Esophagus muscularis mucosa (tissue), 4 donors: ENCODE data around the gene ROBO2. TPM values are rescaled to one million over a fixed set of nuclear protein-coding genes. Genes with fewer than 3 reads are reported as not detected.

Experiments used
- DNase-seq: peaks from one replicate; pipeline ENCODE4 v3.0.0-alpha.2; 2017; ENCODE audit errors: extremely low spot score
- H3K27ac ChIP-seq, 4 donors: fragments of 200-600 bp; sonication (generic); replicated peaks in 1 of 4; 1 replicate in 3 of 4; 2 replicates in 1 of 4; pipeline ENCODE4 v1.5.1; 2016 to 2019; ENCODE audit warnings: mild to moderate bottlenecking in 1 of 4
- H3K27me3 ChIP-seq, 4 donors: fragments of 200-600 bp; sonication (generic); one replicate each; pipeline versions ENCODE4 v1.5.1 to v1.6.0; 2016 to 2019
- H3K36me3 ChIP-seq, 4 donors: fragments of 200-600 bp; sonication (generic); one replicate each; pipeline ENCODE4 v1.5.1; 2016 to 2019
- H3K4me1 ChIP-seq, 4 donors: fragments of 200-600 bp; sonication (generic); one replicate each; pipeline ENCODE4 v1.5.1; 2016 to 2019
- H3K4me3 ChIP-seq, 4 donors: fragments of 200-600 bp; sonication (generic); 1 replicate in 2 of 4; 2 replicates in 2 of 4; pipeline ENCODE4 v1.5.1; 2016 to 2019; ENCODE audit warnings: mild to moderate bottlenecking in 4 of 4, moderate library complexity in 1 of 4
- H3K9me3 ChIP-seq, 4 donors: fragments of 200-600 bp; sonication (generic); 1 replicate in 3 of 4; 2 replicates in 1 of 4; pipeline ENCODE4 v1.5.1; 2016 to 2019
- EP300 ChIP-seq: sonication (generic); formaldehyde crosslinking; IDR thresholded peaks from one replicate; pipeline ENCODE4 v1.6.1; 2017; ENCODE audit warnings: antibody characterized with exemption
- POLR2A ChIP-seq: fragments of 450-650 bp; IDR thresholded peaks from one replicate; pipeline ENCODE4 v1.6.1; 2017; ENCODE audit warnings: antibody characterized with exemption, moderate library complexity, mild to moderate bottlenecking, low read depth
- POLR2AphosphoS5 ChIP-seq, 2 donors: sonication (generic); formaldehyde crosslinking; IDR thresholded peaks; one replicate each; pipeline ENCODE4 v1.6.1; 2017; ENCODE audit warnings: antibody characterized with exemption in 2 of 2
- WGBS: methylation state at CpG from one replicate; pipeline ENCODE4 v1.1.5; 2018; 5-methylcytosine and 5-hydroxymethylcytosine counted together
- intact Hi-C: fragments of 100-400 bp; cut with DNase I; formaldehyde crosslinking; loops from one replicate; pipeline ENCODE4 v1.15.1; 2023
- total RNA-seq, 4 donors: library from RNA; depleted of rRNA; stranded (reverse); fragments of >200 nt; gene quantifications; one replicate each; pipeline versions ENCODE4 v1.1.0 to v1.2.1, GENCODE V29; 2016
- TF ChIP-seq, protein P1 (sequence below), 3 experiments: fragments of 200-600 bp in 2 of 3; fragments of 450-650 bp in 1 of 3; sonication (generic) in 2 of 3; IDR thresholded peaks; one replicate each; pipeline ENCODE4 v1.5.1; 2017 to 2019; ENCODE audit warnings: antibody characterized with exemption in 3 of 3, mild to moderate bottlenecking in 2 of 3, moderate library complexity in 1 of 3

Gene ROBO2
- total RNA-seq, 4 donors from 2014 or later = 0.83 to 2.1 (median 1.3) TPM

DNA sequence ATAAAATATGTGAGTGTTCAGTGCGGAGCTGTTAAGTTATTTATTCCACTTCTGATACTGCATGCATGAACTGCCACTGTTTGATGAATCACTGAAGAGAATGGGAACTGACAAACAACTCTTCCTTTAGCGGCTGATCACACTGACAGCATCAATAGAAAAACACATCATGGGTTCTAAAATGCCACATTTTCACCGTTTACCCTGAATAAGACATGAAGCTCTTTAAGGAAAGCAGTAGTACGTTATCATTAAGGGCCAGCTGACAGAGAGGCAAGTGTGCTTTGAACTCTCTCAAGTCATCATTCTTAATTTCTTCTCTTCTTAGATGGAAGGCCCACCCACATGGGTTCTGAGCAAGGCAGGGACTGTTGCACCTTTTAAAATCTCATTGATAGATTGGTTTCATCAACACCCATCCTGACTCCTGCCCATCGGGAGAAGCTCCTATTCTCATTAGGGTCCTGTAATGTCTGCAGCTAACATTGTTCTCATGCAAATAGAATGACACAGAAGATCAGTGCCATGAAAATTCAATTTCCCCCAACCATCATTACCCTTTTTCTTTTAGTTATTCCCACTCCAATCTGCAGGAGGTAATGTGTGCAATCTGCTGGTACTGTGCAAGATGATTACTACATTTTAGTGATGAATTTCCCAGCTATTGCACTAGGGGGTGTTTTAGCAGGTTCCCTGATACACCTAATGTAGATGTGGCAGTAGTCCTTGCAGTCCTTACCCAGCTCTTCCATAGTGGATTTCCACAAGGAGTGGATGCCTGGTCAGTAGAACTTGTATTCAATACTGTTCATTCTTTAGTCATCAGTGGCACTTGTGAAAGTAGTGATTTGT, 119.1 kb downstream of the ROBO2 start:
- Histone ChIP-seq H3K4me1 (no peaks in the 10 kb centered on the region), H3K36me3 (no peaks in the 10 kb centered on the region), H3K27ac (no peak overlapping the region), H3K9me3 (no peaks in the 10 kb centered on the region), H3K27me3 (no peaks in the 10 kb centered on the region), H3K4me3 (no peak overlapping the region)
- 59% methylated on average over 5 of the region's 5 CpGs for WGBS
- DNase-seq = no peak
- TF ChIP-seq POLR2A (no peak), EP300 (no peak), POLR2AphosphoS5 (IDR thresholded peaks at IDR 0.05) (no peak)
- TF ChIP-seq, protein P1, sequence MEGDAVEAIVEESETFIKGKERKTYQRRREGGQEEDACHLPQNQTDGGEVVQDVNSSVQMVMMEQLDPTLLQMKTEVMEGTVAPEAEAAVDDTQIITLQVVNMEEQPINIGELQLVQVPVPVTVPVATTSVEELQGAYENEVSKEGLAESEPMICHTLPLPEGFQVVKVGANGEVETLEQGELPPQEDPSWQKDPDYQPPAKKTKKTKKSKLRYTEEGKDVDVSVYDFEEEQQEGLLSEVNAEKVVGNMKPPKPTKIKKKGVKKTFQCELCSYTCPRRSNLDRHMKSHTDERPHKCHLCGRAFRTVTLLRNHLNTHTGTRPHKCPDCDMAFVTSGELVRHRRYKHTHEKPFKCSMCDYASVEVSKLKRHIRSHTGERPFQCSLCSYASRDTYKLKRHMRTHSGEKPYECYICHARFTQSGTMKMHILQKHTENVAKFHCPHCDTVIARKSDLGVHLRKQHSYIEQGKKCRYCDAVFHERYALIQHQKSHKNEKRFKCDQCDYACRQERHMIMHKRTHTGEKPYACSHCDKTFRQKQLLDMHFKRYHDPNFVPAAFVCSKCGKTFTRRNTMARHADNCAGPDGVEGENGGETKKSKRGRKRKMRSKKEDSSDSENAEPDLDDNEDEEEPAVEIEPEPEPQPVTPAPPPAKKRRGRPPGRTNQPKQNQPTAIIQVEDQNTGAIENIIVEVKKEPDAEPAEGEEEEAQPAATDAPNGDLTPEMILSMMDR (IDR thresholded peaks at IDR 0.05) = no peak
- intact Hi-C loops = no loop called here

DNA sequence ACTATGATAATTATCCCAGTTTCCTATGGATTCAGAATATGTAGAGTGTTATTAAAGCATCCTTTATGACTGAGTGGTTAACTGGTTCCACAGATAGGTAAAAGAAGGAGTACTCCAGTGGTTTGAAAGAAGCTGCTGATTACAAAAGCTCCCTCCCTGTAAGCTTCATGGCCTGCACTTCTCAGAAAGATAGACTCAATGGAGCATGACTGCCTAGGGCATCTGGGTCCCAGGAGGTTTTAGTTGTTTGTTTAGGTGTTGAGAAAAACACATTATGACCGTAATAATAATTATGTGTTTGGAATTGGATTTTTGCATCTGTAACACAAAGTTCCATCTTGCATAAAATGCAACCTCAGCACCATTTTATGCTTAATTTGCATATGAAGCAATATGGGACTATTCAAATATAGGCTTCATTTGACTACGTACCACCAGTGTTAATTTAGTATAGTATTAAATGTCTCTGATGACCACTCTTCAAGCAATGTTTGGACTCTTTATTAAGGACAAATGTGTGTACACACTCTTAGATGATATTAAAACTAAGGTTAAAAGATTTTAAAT, 121.1 kb downstream of the ROBO2 start:
- Histone ChIP-seq H3K4me3 (no peak overlapping the region), H3K27me3 (no peaks in the 10 kb centered on the region), H3K27ac (no peak overlapping the region), H3K4me1 (no peaks in the 10 kb centered on the region), H3K36me3 (no peaks in the 10 kb centered on the region), H3K9me3 (no peaks in the 10 kb centered on the region)
- 91% methylated on average over 2 of the region's 2 CpGs for WGBS
- no peak for DNase-seq
- intact Hi-C loops = no loop called here
- TF ChIP-seq, protein P1 (IDR thresholded peaks at IDR 0.05) = no peak
- no peak for TF ChIP-seq POLR2AphosphoS5 (IDR thresholded peaks at IDR 0.05)
- no peak for TF ChIP-seq EP300
- no peak for TF ChIP-seq POLR2A

DNA sequence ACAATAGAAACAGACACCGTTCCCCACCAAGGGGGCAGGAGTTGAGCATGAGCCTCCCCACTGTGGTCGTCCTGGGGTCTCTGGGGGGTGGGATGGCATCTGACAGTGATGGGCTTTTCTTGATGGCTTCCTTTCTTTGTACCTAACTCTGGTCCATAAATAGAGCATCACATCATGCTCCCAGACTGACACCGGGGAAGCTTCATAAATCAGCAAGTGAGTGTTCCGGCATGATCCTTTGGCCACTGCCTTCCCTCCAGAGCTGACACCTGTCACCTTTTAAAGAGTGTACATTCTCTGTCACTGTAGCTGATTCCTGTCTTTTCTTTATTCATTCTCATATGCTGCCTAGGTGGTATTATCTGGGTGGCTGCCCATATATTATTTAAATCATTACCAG, 129.9 kb downstream of the ROBO2 start:
- intact Hi-C loops = no loop called here
- 83% methylated on average over 4 of the region's 4 CpGs for WGBS
- DNase-seq = no peak

DNA sequence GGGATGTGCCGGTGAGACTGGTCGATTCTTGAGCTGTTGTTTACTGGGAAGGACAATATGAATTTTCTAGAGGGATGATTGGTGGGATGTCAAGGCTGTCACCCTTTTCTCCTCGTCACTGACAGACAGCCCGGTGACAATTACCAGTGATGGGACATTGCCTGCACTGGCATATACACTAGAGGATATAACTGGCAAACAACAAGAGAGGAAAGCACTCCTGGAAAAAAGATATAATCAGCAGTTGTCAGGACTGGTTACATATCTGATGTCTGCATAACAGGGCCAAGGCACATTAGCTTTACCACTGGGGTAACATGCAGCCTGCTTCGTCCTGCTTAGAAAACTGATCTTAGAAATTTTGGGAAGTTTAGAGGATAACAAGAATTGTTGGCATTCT, 131.1 kb downstream of the ROBO2 start:
- no peak overlapping the region for H3K4me3 ChIP-seq
- no peaks in the 10 kb centered on the region for H3K4me1 ChIP-seq
- no peaks in the 10 kb centered on the region for H3K27me3 ChIP-seq
- no peak overlapping the region for H3K27ac ChIP-seq
- DNase-seq = no peak
- H3K36me3 ChIP-seq = no peaks in the 10 kb centered on the region
- intact Hi-C loops = no loop called here
- TF ChIP-seq POLR2AphosphoS5 (IDR thresholded peaks at IDR 0.05) = no peak
- no peak for TF ChIP-seq POLR2A
- TF ChIP-seq, protein P1 (IDR thresholded peaks at IDR 0.05) = no peak
- no peak for TF ChIP-seq EP300
- 79% methylated on average over 5 of the region's 5 CpGs for WGBS
- no peaks in the 10 kb centered on the region for H3K9me3 ChIP-seq

More for the DNA sequence above, 129.9 kb downstream of the ROBO2 start:
- no peak overlapping the region for H3K27ac ChIP-seq
- TF ChIP-seq POLR2AphosphoS5 (IDR thresholded peaks at IDR 0.05) (no peak), POLR2A (no peak), EP300 (no peak)
- TF ChIP-seq, protein P1 (IDR thresholded peaks at IDR 0.05) = no peak
- no peaks in the 10 kb centered on the region for H3K27me3 ChIP-seq
- no peaks in the 10 kb centered on the region for H3K9me3 ChIP-seq
- H3K4me3 ChIP-seq = no peak overlapping the region
- H3K36me3 ChIP-seq = no peaks in the 10 kb centered on the region
- no peaks in the 10 kb centered on the region for H3K4me1 ChIP-seq
